ENCODE results near the gene SLC6A6.

SLC6A6 gene

DNA sequence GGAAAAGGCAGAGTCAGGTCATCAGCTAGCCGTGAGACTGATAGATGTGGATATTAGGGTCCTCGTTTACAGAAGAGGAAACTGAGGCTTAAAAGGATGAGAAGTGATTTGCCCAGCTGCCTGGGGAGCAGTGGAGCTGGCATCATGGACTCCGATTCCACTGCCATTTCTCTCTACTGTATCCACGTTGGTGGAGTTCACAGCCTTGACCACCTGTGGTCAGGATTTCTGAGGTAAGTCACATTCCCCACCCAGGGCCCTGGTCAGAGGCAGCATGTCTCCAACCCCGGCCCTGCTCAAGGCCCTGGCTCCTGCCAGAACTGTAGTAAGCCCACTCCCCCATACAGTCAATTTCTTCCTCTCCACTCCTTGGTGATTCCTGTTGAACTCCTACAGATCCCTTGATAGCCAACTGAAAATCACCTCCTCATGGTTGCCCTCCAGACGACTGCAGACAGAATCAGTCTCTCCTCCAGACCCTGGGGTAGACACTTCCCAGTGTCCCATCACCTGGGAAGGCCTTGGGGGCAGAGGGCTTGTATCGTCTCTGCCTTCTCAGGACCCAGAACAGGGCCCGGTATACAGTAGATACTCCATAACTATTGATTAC, 41.2 kb upstream of the SLC6A6 start:
- Histone ChIP-seq H3K9ac (ENCODE audit: insufficient read length, low read depth) (no peak overlapping the region), H3K4me3 (ENCODE audit: insufficient read length, low read depth) (no peak overlapping the region), H3K4me1 (ENCODE audit: insufficient read depth, insufficient read length) (peaks cover 14% of the 10 kb centered on the region), H3K27me3 (ENCODE audit: insufficient read depth, insufficient read length) (no peaks in the 10 kb centered on the region), H3K9me3 (ENCODE audit: insufficient read depth, low read length) (no peaks in the 10 kb centered on the region), H3K36me3 (ENCODE audit: insufficient read depth, insufficient read length, low read length) (no peaks in the 10 kb centered on the region)
- no peak for TF ChIP-seq ZNF274 (IDR thresholded peaks at IDR 0.05; ENCODE audit: low read depth, low read length)
- no peak for TF ChIP-seq YY1 (IDR thresholded peaks at IDR 0.05; ENCODE audit: insufficient read depth, insufficient read length)
- no peak for TF ChIP-seq SUZ12 (IDR thresholded peaks at IDR 0.05; ENCODE audit: extremely low read depth, insufficient read depth, insufficient read length)
- no peak for DNase-seq (ENCODE audit: low read depth, low spot score)

DNA sequence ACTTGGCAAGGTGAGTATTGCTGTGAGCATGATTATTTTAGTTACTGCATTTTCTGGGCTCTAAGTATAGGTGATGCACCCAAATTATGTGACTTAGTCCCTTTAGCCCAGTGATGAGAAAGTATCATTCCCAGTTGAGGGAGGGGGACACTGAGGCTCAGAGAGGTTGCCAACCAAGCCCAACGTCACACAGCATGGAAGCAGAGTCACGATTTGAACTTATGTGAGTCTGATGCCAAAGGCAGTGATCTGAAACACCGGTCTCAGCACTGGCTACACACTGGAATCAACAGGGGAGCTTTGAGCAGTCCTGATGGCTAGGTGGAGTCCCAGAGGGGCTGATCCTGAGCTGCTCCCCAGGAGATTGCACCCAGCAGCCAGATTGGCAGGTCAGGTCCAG, 39.5 kb upstream of the SLC6A6 start:
- Histone ChIP-seq H3K27me3 (ENCODE audit: insufficient read depth, insufficient read length) (no peaks in the 10 kb centered on the region), H3K4me1 (ENCODE audit: insufficient read depth, insufficient read length) (peaks cover 26% of the 10 kb centered on the region), H3K9ac (ENCODE audit: insufficient read length, low read depth) (no peak overlapping the region), H3K4me3 (ENCODE audit: insufficient read length, low read depth) (no peak overlapping the region), H3K9me3 (ENCODE audit: insufficient read depth, low read length) (no peaks in the 10 kb centered on the region), H3K36me3 (ENCODE audit: insufficient read depth, insufficient read length, low read length) (no peaks in the 10 kb centered on the region)
- TF ChIP-seq YY1 (IDR thresholded peaks at IDR 0.05; ENCODE audit: insufficient read depth, insufficient read length): no peak
- no peak for TF ChIP-seq SUZ12 (IDR thresholded peaks at IDR 0.05; ENCODE audit: extremely low read depth, insufficient read depth, insufficient read length)
- TF ChIP-seq ZNF274 (IDR thresholded peaks at IDR 0.05; ENCODE audit: low read depth, low read length): no peak
- no peak for DNase-seq (ENCODE audit: low read depth, low spot score)

DNA sequence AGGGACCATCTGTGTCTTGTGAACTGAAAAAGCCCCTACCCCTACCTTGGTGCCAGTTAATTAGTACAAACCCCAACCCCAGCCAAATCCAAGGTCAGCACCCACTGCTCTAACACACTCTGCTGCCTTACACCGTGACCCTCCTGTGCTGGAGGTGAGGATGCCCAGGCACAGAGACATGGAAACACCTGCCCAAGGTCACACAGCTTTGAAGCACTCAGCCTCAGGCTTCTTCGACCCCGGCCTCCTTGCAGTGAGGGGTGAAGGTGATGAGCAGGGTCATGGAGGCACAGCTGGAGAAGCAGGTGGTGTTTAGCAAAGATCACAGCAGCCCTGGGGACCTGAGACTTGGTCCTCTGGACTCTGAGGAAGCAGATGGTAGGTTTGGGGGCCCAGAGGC, 39.0 kb upstream of the SLC6A6 start:
- TF ChIP-seq YY1 (IDR thresholded peaks at IDR 0.05; ENCODE audit: insufficient read depth, insufficient read length): no peak
- TF ChIP-seq SUZ12 (IDR thresholded peaks at IDR 0.05; ENCODE audit: extremely low read depth, insufficient read depth, insufficient read length): no peak
- no peak for TF ChIP-seq ZNF274 (IDR thresholded peaks at IDR 0.05; ENCODE audit: low read depth, low read length)
- Histone ChIP-seq H3K9ac (ENCODE audit: insufficient read length, low read depth) (no peak overlapping the region), H3K36me3 (ENCODE audit: insufficient read depth, insufficient read length, low read length) (no peaks in the 10 kb centered on the region), H3K9me3 (ENCODE audit: insufficient read depth, low read length) (no peaks in the 10 kb centered on the region), H3K27me3 (ENCODE audit: insufficient read depth, insufficient read length) (no peaks in the 10 kb centered on the region), H3K4me1 (ENCODE audit: insufficient read depth, insufficient read length) (peaks cover 24% of the 10 kb centered on the region), H3K4me3 (ENCODE audit: insufficient read length, low read depth) (no peak overlapping the region)
- no peak for DNase-seq (ENCODE audit: low read depth, low spot score)

DNA sequence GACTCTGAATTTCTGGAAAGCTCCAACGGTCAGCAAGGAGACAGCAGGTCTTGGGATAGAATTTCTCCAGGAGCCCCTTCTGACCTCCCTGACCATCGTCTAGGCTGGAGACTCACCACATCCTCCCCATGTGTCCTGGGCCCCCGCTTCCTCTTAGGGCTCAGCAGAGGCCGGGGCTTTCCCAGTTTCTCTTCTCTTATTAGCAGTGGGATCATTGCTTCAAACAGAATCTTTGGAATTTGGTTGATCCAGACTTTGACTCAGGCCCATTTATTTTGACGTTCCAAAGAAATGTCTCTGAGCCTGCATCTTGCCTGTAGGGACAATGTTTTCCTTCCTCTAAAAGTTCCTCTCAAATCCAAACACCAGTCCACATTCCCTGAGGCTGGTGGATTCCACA, 38.4 kb upstream of the SLC6A6 start:
- no peak overlapping the region for H3K4me3 ChIP-seq (ENCODE audit: insufficient read length, low read depth)
- no peaks in the 10 kb centered on the region for H3K36me3 ChIP-seq (ENCODE audit: insufficient read depth, insufficient read length, low read length)
- H3K27me3 ChIP-seq (ENCODE audit: insufficient read depth, insufficient read length): no peaks in the 10 kb centered on the region
- no peaks in the 10 kb centered on the region for H3K9me3 ChIP-seq (ENCODE audit: insufficient read depth, low read length)
- peaks cover 21% of the 10 kb centered on the region for H3K4me1 ChIP-seq (ENCODE audit: insufficient read depth, insufficient read length)
- H3K9ac ChIP-seq (ENCODE audit: insufficient read length, low read depth): no peak overlapping the region
- no peak for DNase-seq (ENCODE audit: low read depth, low spot score)
- TF ChIP-seq YY1 (IDR thresholded peaks at IDR 0.05; ENCODE audit: insufficient read depth, insufficient read length) (no peak), SUZ12 (IDR thresholded peaks at IDR 0.05; ENCODE audit: extremely low read depth, insufficient read depth, insufficient read length) (no peak), ZNF274 (IDR thresholded peaks at IDR 0.05; ENCODE audit: low read depth, low read length) (no peak)

DNA sequence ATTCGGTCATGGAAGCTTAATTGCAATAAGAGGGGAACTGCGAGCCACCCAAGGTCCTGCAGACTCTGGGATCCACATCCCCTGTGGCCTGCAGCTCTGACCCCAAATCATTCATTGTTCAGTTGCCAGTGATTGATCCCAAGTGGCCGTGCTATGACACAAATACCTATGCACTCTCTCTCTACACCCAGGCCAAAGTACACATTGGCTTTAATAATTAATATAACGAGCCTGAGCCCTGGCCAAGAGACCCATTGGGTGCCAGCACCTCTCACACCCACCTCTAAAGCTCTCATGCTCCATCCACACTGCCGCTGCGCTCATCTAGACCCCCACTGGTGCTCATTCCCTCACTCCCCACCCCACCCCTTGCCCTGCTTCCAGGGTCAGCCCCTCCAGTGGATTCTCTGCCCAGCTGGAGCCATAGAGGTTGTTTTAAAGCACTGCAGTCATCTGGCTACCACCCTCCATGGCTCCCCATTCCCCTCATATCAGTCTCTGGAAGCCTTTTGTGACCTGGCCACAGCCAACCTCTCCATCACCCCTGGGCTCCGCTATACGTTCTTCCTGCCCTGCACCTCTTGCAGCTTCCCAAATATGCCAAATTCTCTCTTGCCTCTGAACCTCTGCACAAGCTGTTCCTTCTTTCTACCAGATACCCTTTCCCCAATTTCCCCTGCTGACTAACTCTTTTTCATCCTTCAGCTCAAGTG, 37.7 kb upstream of the SLC6A6 start:
- Histone ChIP-seq H3K4me1 (ENCODE audit: insufficient read depth, insufficient read length) (peaks cover 25% of the 10 kb centered on the region), H3K9ac (ENCODE audit: insufficient read length, low read depth) (no peak overlapping the region), H3K36me3 (ENCODE audit: insufficient read depth, insufficient read length, low read length) (no peaks in the 10 kb centered on the region), H3K4me3 (ENCODE audit: insufficient read length, low read depth) (no peak overlapping the region), H3K27me3 (ENCODE audit: insufficient read depth, insufficient read length) (no peaks in the 10 kb centered on the region), H3K9me3 (ENCODE audit: insufficient read depth, low read length) (no peaks in the 10 kb centered on the region)
- TF ChIP-seq YY1 (IDR thresholded peaks at IDR 0.05; ENCODE audit: insufficient read depth, insufficient read length) (no peak), ZNF274 (IDR thresholded peaks at IDR 0.05; ENCODE audit: low read depth, low read length) (no peak), SUZ12 (IDR thresholded peaks at IDR 0.05; ENCODE audit: extremely low read depth, insufficient read depth, insufficient read length) (no peak)
- DNase-seq (ENCODE audit: low read depth, low spot score): no peak

DNA sequence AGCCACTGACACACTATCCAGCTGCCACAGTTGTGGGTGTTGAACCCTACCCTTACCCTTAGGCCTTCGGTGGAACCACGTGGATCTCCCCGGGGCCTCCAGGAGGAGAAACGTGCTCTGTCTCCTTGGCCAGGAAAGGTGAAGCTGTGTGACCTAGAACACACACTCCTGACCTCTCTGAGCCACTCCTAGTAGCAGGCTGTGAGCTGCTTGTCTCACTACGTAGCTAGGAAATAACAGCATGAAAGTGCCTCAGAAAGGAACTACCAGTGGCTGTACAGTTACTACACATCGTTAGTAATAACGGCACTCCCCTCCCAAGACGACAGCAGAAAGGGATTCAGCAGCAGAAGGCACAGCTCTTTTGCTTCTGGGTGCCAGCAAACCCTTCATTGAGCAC, 36.2 kb upstream of the SLC6A6 start:
- no peak for TF ChIP-seq ZNF274 (IDR thresholded peaks at IDR 0.05; ENCODE audit: low read depth, low read length)
- no peak for TF ChIP-seq YY1 (IDR thresholded peaks at IDR 0.05; ENCODE audit: insufficient read depth, insufficient read length)
- no peak for TF ChIP-seq SUZ12 (IDR thresholded peaks at IDR 0.05; ENCODE audit: extremely low read depth, insufficient read depth, insufficient read length)
- no peak overlapping the region for H3K9ac ChIP-seq (ENCODE audit: insufficient read length, low read depth)
- H3K27me3 ChIP-seq (ENCODE audit: insufficient read depth, insufficient read length): no peaks in the 10 kb centered on the region
- no peak overlapping the region for H3K4me3 ChIP-seq (ENCODE audit: insufficient read length, low read depth)
- H3K9me3 ChIP-seq (ENCODE audit: insufficient read depth, low read length): no peaks in the 10 kb centered on the region
- H3K36me3 ChIP-seq (ENCODE audit: insufficient read depth, insufficient read length, low read length): no peaks in the 10 kb centered on the region
- no peak for DNase-seq (ENCODE audit: low read depth, low spot score)
- peaks cover 26% of the 10 kb centered on the region for H3K4me1 ChIP-seq (ENCODE audit: insufficient read depth, insufficient read length)

DNA sequence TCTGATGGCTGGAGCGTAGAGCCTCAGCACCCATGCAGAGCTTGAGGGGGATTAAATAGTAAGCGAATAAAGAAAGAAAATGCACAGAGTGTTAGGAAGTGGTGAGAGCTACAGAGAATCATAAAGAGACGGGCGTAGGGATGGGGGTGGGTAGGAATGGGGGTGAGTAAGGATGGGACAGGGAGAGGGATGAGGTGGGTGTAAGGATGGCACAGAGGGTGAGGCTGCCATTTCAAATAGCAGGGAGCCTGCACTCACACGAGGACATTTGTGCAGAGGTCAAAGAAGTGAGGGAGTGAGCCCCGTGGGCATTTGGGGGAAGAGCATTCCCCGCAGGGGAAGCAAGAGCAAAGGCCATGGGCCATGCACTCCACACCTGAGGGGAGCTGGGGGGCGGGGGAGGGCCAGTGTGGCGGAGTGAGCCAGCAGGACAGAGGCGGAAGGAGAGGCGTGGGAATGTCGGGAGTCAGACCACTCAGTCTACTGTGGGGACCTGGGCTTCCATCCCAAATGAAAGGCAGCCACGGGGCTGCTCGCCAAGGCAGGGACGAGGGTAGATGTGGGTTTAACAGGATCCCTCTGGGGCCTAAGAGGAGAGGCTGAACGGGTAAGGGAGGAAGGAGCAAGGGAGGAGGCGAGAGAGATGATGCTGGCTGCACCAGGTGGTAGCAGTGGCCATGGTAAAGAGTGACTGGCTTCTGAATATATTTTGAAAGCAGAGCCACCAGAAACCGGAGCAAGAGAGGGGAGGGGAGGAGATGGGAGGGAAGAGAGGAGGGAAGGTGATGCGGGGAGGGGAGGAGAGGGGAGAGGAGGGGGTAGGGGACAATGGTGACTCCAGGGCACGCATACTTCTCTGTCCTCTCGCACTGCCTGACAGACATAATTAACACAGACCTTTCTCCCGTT, 35.2 kb upstream of the SLC6A6 start:
- H3K9ac ChIP-seq (ENCODE audit: insufficient read length, low read depth): no peak overlapping the region

More for the DNA sequence above, 35.2 kb upstream of the SLC6A6 start:
- Histone ChIP-seq H3K4me1 (ENCODE audit: insufficient read depth, insufficient read length) (peaks cover 25% of the 10 kb centered on the region), H3K4me3 (ENCODE audit: insufficient read length, low read depth) (no peak overlapping the region), H3K9me3 (ENCODE audit: insufficient read depth, low read length) (no peaks in the 10 kb centered on the region), H3K27me3 (ENCODE audit: insufficient read depth, insufficient read length) (no peaks in the 10 kb centered on the region), H3K36me3 (ENCODE audit: insufficient read depth, insufficient read length, low read length) (no peaks in the 10 kb centered on the region)
- no peak for DNase-seq (ENCODE audit: low read depth, low spot score)
- TF ChIP-seq YY1 (IDR thresholded peaks at IDR 0.05; ENCODE audit: insufficient read depth, insufficient read length): no peak
- TF ChIP-seq SUZ12 (IDR thresholded peaks at IDR 0.05; ENCODE audit: extremely low read depth, insufficient read depth, insufficient read length): no peak
- no peak for TF ChIP-seq ZNF274 (IDR thresholded peaks at IDR 0.05; ENCODE audit: low read depth, low read length)
